HepG2 (cell line): Measurements from ENCODE around the gene GSDMA. TPM values are rescaled to one million over a fixed set of nuclear protein-coding genes. Genes with fewer than 3 reads are reported as not detected.

ENCODE experiments used
- ARNTL ChIP-seq: sonication (generic); formaldehyde crosslinking; IDR thresholded peaks from 2 replicates; pipeline ENCODE4 v1.4.0; 2020; ENCODE audit warnings: mild to moderate bottlenecking, missing genetic modification reagents
- BCL6 ChIP-seq: IDR thresholded peaks from 2 replicates; pipeline ENCODE4 v1.6.1; 2016; ENCODE audit warnings: missing genetic modification reagents, missing compliant biosample characterization
- ELF1 ChIP-seq: sonication (generic); formaldehyde crosslinking; IDR thresholded peaks from 2 replicates; pipeline ENCODE4 v1.4.0; 2020; ENCODE audit warnings: missing genetic modification reagents
- ELF3 ChIP-seq: IDR thresholded peaks from 2 replicates; pipeline ENCODE4 v1.6.1; 2016; ENCODE audit warnings: missing genetic modification reagents, missing compliant biosample characterization
- FOXP1 ChIP-seq, 2 experiments: fragments of 450-650 bp in 1 of 2; IDR thresholded peaks; 2 replicates each; pipeline ENCODE4 v1.6.1; 2017 to 2018; ENCODE audit warnings: antibody characterized with exemption in 1 of 2
- ISX ChIP-seq: sonication (generic); formaldehyde crosslinking; conservative IDR thresholded peaks from 2 replicates; pipeline ENCODE4 v1.5.0; 2020; ENCODE audit warnings: missing genetic modification reagents
- MIER3 ChIP-seq: IDR thresholded peaks from 2 replicates; pipeline ENCODE4 v1.6.1; 2016; ENCODE audit warnings: missing compliant biosample characterization, borderline replicate concordance
- MLLT10 ChIP-seq: sonication (generic); formaldehyde crosslinking; IDR thresholded peaks from 2 replicates; pipeline ENCODE4 v1.4.0; 2020; ENCODE audit warnings: missing genetic modification reagents
- PAX8 ChIP-seq: sonication (generic); formaldehyde crosslinking; IDR thresholded peaks from 2 replicates; pipeline ENCODE4 v1.8.0; 2022; ENCODE audit warnings: mild to moderate bottlenecking, missing genetic modification reagents, borderline replicate concordance
- SIN3A ChIP-seq: IDR thresholded peaks from 2 replicates; pipeline ENCODE4 v1.6.1; 2011; ENCODE audit warnings: low read depth, mild to moderate bottlenecking, control low read depth, low read length, borderline replicate concordance
- SMAD3 ChIP-seq: sonication (generic); formaldehyde crosslinking; IDR thresholded peaks from 2 replicates; pipeline ENCODE4 v1.4.0; 2020; ENCODE audit warnings: missing genetic modification reagents
- TBL1XR1 ChIP-seq: fragments of 150-350 bp; IDR thresholded peaks from 2 replicates; pipeline ENCODE4 v1.6.1; 2014; ENCODE audit warnings: borderline replicate concordance, low read length; ENCODE audit not compliant: partially characterized antibody
- TBX2 ChIP-seq: sonication (generic); formaldehyde crosslinking; IDR thresholded peaks from 2 replicates; pipeline ENCODE4 v1.5.0; 2020; ENCODE audit warnings: missing genetic modification reagents, mild to moderate bottlenecking, borderline replicate concordance
- TCF12 ChIP-seq, 2 experiments: fragments of 450-650 bp in 1 of 2; sonication (generic) in 1 of 2; formaldehyde crosslinking in 1 of 2; IDR thresholded peaks; 2 replicates each; pipeline versions ENCODE4 v1.6.1 to v1.8.0; 2017 to 2022; ENCODE audit warnings: antibody characterized with exemption in 1 of 2, mild to moderate bottlenecking in 1 of 2, missing genetic modification reagents in 1 of 2, moderate library complexity in 1 of 2
- ZNF136 ChIP-seq: sonication (generic); formaldehyde crosslinking; IDR thresholded peaks from 2 replicates; pipeline ENCODE4 v1.8.1; 2022; ENCODE audit warnings: low read depth, mild to moderate bottlenecking, moderate library complexity, missing genetic modification reagents
- ZNF335 ChIP-seq: sonication (generic); formaldehyde crosslinking; IDR thresholded peaks from 2 replicates; pipeline ENCODE4 v1.4.0; 2020; ENCODE audit warnings: missing genetic modification reagents
- ZNF432 ChIP-seq: sonication (generic); formaldehyde crosslinking; IDR thresholded peaks from 2 replicates; pipeline ENCODE4 v1.5.0; 2020; ENCODE audit warnings: missing genetic modification reagents, mild to moderate bottlenecking, borderline replicate concordance
- ZNF552 ChIP-seq: sonication (generic); formaldehyde crosslinking; IDR thresholded peaks from 2 replicates; pipeline ENCODE4 v1.9.0; 2022; ENCODE audit warnings: missing genetic modification reagents, mild to moderate bottlenecking, borderline replicate concordance
- ZNF572 ChIP-seq: sonication (generic); formaldehyde crosslinking; IDR thresholded peaks from 2 replicates; pipeline ENCODE4 v1.5.1; 2020; ENCODE audit warnings: mild to moderate bottlenecking, missing genetic modification reagents
- ZNF605 ChIP-seq: sonication (generic); formaldehyde crosslinking; IDR thresholded peaks from 2 replicates; pipeline ENCODE4 v1.8.0; 2022; ENCODE audit warnings: mild to moderate bottlenecking, missing genetic modification reagents
- ZSCAN25 ChIP-seq: sonication (generic); formaldehyde crosslinking; IDR thresholded peaks from 2 replicates; pipeline ENCODE4 v1.8.0; 2022; ENCODE audit warnings: mild to moderate bottlenecking, missing genetic modification reagents
- polyA plus RNA-seq, 8 experiments: library from polyadenylated mRNA; depleted of rRNA in 3 of 8; stranded (reverse) in 7 of 8; unstranded in 1 of 8; fragments of >200 nt; fragmentation: Illumina TruSeq in 4 of 8; extraction: Trizol in 4 of 8; gene quantifications; 2 replicates each; pipeline versions ENCODE4 v1.2.1 to v1.2.3, GENCODE V29; 2011 to 2016; ENCODE audit warnings: low read depth in 4 of 8, missing spikeins in 1 of 8, mixed read lengths in 1 of 8; ENCODE audit not compliant: insufficient read depth in 1 of 8
- total RNA-seq, 5 experiments: library from RNA; depleted of rRNA; stranded (reverse); fragments of >200 nt; fragmentation: Illumina TruSeq; extraction: Trizol; gene quantifications; 2 replicates each; pipeline ENCODE4 v1.2.3, GENCODE V29; 2016; ENCODE audit warnings: low read depth in 1 of 5
- TF ChIP-seq, protein P1 (sequence below): sonication (generic); formaldehyde crosslinking; IDR thresholded peaks from 2 replicates; pipeline ENCODE4 v1.8.0; 2022; ENCODE audit warnings: mild to moderate bottlenecking, missing genetic modification reagents, borderline replicate concordance
- TF ChIP-seq, protein P2 (sequence below): sonication (generic); formaldehyde crosslinking; IDR thresholded peaks from 2 replicates; pipeline ENCODE4 v1.9.0; 2022; ENCODE audit warnings: low read depth, missing genetic modification reagents
- TF ChIP-seq, protein P3 (sequence below): sonication (generic); formaldehyde crosslinking; IDR thresholded peaks from 2 replicates; pipeline ENCODE4 v1.4.0; 2020; ENCODE audit warnings: mild to moderate bottlenecking, missing genetic modification reagents

GSDMA gene
- total and polyA plus RNA-seq, 2 of the 13 experiments (the other 11 are each of a cell fraction or from before 2014, with no cell fraction given): not detected

DNA sequence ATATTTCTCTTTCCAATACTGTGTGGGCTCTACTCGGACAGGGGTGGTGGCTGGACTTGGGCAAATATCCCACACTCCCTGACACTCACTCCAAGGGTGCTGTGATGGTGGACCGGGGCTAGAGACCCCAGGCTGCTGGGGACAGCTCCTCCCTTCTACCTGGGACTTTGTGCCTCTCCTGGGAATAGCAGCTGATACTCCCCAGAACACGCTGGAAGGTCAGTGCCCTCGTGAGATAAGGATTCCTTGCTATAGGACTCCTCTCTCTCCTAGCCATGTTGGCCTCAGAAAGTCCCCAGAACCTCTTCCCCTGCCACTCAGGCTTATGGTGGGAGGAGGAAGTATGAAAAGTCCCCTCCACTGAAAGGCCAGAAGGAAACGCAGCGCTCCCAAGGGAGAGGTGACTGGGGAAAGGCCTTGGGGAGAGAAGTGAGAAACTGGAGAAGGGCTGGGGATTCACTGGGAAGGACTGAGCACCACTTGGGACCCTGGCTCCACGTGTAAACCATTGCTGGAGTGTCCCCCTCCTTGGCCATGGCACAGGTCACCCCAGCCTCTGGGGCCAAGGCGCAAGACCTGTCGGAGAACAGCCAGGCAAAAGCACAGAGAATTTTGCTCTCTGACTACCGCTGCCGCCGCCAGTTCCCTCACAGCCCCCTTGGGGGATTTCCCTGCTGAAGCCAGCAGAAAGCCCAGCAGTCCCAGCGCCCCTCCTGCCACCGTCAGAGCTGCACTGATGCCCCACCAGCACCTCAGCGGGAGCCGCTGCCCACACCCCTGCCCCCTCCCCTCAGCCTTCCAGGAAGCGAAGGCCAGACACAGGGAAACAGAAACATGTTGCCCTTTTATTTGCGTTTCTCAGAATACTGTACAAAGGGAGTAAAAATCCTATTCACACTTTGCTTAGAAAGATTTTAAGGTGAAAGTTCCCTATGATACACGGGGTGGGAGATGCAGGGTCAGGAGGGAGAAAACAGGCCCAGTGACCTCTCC, 42.3 kb upstream of the GSDMA start (continued):
- TF ChIP-seq ZNF335 (CRISPR knock-in tag) (no peak), ZNF136 (0 out of 2 replicates have a peak, but pooled peaks have one; percentile 27), ELF1 (CRISPR knock-in tag) (peak; percentile 44; the same call in 1 of the 2 replicates), PAX8 (CRISPR knock-in tag) (no peak), TCF12 (IDR thresholded peaks at IDR 0.05) (no peak), TCF12 (CRISPR knock-in tag; IDR thresholded peaks at IDR 0.05) (no peak), SIN3A (no peak), ZSCAN25 (CRISPR knock-in tag) (0 out of 2 replicates have a peak, but pooled peaks have one; percentile 20), ZNF552 (CRISPR knock-in tag) (no peak), MLLT10 (no peak), TBL1XR1 (peak; percentile 43), ZNF572 (no peak), ZNF432 (CRISPR knock-in tag) (no peak), ELF3 (CRISPR knock-in tag) (peak; percentile 17; the same call in 1 of the 2 replicates), FOXP1 (IDR thresholded peaks at IDR 0.05) (no peak), FOXP1 (CRISPR knock-in tag; IDR thresholded peaks at IDR 0.05) (no peak), ZNF605 (no peak), TBX2 (CRISPR knock-in tag) (peak; percentile 55; the same call in 1 of the 2 replicates), ARNTL (no peak), BCL6 (peak; percentile 91), MIER3 (no peak), ISX (CRISPR knock-in tag) (no peak), SMAD3 (CRISPR knock-in tag) (no peak)
- TF ChIP-seq, protein P1, sequence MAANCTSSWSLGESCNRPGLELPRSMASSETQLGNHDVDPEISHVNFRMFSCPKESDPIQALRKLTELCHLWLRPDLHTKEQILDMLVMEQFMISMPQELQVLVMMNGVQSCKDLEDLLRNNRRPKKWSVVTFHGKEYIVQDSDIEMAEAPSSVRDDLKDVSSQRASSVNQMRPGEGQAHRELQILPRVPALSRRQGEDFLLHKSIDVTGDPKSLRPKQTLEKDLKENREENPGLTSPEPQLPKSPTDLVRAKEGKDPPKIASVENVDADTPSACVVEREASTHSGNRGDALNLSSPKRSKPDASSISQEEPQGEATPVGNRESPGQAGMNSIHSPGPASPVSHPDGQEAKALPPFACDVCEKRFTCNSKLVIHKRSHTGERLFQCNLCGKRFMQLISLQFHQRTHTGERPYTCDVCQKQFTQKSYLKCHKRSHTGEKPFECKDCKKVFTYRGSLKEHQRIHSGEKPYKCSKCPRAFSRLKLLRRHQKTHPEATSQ (CRISPR knock-in tag): no peak
- TF ChIP-seq, protein P2, sequence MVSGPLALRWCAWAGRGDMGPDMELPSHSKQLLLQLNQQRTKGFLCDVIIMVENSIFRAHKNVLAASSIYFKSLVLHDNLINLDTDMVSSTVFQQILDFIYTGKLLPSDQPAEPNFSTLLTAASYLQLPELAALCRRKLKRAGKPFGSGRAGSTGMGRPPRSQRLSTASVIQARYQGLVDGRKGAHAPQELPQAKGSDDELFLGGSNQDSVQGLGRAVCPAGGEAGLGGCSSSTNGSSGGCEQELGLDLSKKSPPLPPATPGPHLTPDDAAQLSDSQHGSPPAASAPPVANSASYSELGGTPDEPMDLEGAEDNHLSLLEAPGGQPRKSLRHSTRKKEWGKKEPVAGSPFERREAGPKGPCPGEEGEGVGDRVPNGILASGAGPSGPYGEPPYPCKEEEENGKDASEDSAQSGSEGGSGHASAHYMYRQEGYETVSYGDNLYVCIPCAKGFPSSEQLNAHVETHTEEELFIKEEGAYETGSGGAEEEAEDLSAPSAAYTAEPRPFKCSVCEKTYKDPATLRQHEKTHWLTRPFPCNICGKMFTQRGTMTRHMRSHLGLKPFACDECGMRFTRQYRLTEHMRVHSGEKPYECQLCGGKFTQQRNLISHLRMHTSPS: peak; percentile 87; the same call in 1 of the 2 replicates
- TF ChIP-seq, protein P3, sequence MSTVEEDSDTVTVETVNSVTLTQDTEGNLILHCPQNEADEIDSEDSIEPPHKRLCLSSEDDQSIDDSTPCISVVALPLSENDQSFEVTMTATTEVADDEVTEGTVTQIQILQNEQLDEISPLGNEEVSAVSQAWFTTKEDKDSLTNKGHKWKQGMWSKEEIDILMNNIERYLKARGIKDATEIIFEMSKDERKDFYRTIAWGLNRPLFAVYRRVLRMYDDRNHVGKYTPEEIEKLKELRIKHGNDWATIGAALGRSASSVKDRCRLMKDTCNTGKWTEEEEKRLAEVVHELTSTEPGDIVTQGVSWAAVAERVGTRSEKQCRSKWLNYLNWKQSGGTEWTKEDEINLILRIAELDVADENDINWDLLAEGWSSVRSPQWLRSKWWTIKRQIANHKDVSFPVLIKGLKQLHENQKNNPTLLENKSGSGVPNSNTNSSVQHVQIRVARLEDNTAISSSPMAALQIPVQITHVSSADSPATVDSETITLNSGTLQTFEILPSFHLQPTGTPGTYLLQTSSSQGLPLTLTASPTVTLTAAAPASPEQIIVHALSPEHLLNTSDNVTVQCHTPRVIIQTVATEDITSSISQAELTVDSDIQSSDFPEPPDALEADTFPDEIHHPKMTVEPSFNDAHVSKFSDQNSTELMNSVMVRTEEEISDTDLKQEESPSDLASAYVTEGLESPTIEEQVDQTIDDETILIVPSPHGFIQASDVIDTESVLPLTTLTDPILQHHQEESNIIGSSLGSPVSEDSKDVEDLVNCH (CRISPR knock-in tag): no peak
